ENCODE data around the gene SLC1A3.

Gene SLC1A3

GRCh38 chr5:36712706-36713105 is 106.3 kb downstream of the SLC1A3 start:
- no peak for DNase-seq (ENCODE audit: low read depth, low spot score)

GRCh38 chr5:36713541-36713940 is 107.1 kb downstream of the SLC1A3 start:
- no peak for DNase-seq (ENCODE audit: low read depth, low spot score)

- DNase-seq (ENCODE audit: low read depth, low spot score): no peak
These were observed 110.8 kb downstream of the SLC1A3 start for GRCh38 chr5:36717131-36717695.

GRCh38 chr5:36719282-36719681 is 112.9 kb downstream of the SLC1A3 start:
- no peak for DNase-seq (ENCODE audit: low read depth, low spot score)

- DNase-seq (ENCODE audit: low read depth, low spot score): no peak
These were observed 114.3 kb downstream of the SLC1A3 start for GRCh38 chr5:36720688-36721087.

- no peak for DNase-seq (ENCODE audit: low read depth, low spot score)
These were observed 115.3 kb downstream of the SLC1A3 start for GRCh38 chr5:36721664-36722235.

GRCh38 chr5:36722900-36723299 is 116.5 kb downstream of the SLC1A3 start:
- DNase-seq (ENCODE audit: low read depth, low spot score): no peak

- no peak for DNase-seq (ENCODE audit: low read depth, low spot score)
These were observed 117.5 kb downstream of the SLC1A3 start for GRCh38 chr5:36723912-36724311.

- DNase-seq (ENCODE audit: low read depth, low spot score): peak; percentile 53
These were observed 118.3 kb downstream of the SLC1A3 start for GRCh38 chr5:36724467-36725332.

GRCh38 chr5:36726317-36726716 is 119.9 kb downstream of the SLC1A3 start:
- DNase-seq (ENCODE audit: low read depth, low spot score): no peak

- no peak for DNase-seq (ENCODE audit: low read depth, low spot score)
These were observed 120.4 kb downstream of the SLC1A3 start for GRCh38 chr5:36726767-36727166.

- no peak for DNase-seq (ENCODE audit: low read depth, low spot score)
These were observed 122.5 kb downstream of the SLC1A3 start for GRCh38 chr5:36728697-36729543.

GRCh38 chr5:36730537-36731216 is 124.3 kb downstream of the SLC1A3 start:
- no peak for DNase-seq (ENCODE audit: low read depth, low spot score)

GRCh38 chr5:36733183-36733582 is 126.8 kb downstream of the SLC1A3 start:
- no peak for DNase-seq (ENCODE audit: low read depth, low spot score)

- no peak for DNase-seq (ENCODE audit: low read depth, low spot score)
These were observed 128.0 kb downstream of the SLC1A3 start for GRCh38 chr5:36734422-36734821.

- no peak for DNase-seq (ENCODE audit: low read depth, low spot score)
These were observed 129.5 kb downstream of the SLC1A3 start for GRCh38 chr5:36735891-36736290.

All from ELF-1 (cell line).